Stimulated activated CD8-positive, alpha-beta memory T cell treated with anti-CD3 and anti-CD28 coated beads, Interleukin-7, amount 100 ng/mL, for 24 hours (primary cell): ENCODE results near the gene PDK3.

ENCODE experiments used
- DNase-seq: peaks from one replicate; pipeline ENCODE4 v3.0.0-alpha.2; 2020; ENCODE audit warnings: low read depth

The PDK3 gene

DNA sequence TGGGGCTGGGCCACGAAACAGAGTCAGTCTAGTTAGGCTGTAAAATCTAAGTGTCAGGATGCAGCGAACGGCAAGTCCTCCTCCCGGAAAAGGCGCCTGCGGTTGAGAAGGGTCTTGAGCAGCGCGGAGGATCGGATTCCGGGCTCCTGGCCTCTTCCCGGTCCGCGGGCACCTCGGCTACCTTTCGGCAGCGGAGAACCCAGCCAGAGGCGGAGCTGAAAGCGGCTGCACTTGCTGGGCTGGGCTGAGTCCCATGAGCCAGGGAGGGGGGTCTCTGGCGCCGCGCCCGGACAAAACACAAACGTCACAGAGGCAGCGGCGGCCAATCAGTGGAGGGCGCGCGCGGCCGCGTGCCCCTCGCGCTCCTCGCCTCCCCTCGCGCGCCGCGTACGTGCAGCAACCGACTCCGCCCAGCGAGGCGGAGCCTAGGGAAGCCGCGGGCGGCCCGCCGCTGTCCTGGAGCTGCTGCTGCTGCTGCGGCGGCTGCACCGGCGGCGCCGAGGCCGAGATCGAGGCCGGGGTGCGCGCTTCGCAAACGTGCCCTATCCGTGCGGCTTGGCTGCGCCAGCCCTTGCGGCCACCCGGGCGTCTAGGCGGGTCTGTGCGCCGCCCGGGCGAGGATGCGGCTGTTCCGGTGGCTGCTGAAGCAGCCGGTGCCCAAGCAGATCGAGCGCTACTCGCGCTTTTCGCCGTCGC is at the start of gene PDK3:
Gene PDK3 (plus strand): TSS at position 451 of the 696 bp plus-strand sequence. CDS start 170 bp downstream, at position 621.
- DNase-seq, result peak; percentile 51

DNA sequence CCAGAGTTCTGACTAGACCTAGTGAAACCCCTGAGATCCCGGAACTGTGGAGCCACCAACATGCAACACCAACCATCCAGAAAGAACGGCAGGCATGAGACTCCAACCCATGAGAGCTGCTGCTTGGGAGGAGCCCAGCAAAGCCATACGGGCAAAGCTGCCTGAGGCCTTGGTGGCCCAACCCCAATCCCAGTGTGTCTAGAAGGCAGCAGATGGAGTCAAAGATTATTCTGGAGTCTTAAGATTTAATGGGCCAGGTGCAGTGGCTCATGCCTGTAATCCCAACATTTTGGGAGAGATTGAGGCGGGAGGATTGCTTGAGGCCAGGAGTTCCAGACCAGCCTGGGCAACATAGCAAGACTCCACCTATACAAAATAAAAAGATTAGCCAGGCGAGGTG is 49.2 kb upstream of the PDK3 start:
- no peak for DNase-seq

DNA sequence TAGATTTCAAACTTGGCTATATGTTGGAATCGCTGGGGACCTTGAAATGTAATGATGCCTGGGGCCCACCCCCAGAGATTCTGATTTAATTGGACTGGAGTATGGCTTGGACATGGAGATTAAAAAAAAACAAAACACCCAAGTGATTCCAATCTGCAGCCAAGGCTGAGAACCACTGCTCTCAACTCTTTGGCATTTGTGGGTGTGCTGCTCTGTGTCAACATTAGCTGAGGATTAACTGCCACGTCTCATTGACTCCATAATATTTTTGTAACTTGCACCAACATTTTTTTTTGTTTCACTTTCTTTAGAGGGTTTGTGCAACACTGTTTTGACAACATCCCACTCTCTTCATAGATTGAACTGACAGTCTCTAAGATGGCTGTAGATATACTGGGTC is 41.1 kb upstream of the PDK3 start:
- no peak for DNase-seq

DNA sequence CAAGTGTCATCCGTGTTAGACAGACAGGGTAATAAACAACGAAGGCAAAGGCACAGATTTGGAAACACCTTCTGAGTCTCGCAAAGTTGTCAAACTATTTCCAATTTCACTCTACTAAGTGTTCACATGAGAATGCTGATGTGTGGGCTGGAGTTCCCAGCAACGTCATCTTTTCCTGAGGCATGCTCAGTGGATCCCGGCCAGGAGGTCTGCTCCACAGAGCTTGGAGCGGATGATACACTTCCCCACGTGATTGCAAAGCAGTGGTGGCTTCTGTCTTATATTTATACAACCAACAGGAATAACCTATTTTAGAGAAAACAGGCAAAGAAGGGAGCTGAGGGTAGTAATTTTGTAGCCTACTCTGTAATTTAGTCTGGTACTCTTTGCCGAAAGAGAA is 40.1 kb upstream of the PDK3 start:
- no peak for DNase-seq

DNA sequence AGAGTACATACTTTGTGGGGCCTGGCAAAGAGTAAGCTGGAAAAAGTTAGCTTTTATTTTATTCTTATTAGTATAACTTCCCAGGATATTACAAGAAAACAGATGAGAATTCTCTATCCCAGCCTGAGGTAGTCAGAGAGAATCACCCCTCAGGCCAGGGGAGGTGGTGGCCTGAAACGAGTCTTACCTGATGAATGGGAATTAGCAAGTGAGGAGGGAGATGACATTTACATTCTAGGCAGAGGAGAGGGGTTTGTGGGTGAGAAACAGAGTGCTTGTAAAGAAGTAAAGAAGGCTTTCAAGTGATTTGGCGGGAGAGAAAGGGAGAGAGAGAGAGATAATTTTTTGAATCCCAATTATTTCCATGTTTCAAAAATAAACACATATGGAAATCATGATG is 39.3 kb upstream of the PDK3 start:
- no peak for DNase-seq

DNA sequence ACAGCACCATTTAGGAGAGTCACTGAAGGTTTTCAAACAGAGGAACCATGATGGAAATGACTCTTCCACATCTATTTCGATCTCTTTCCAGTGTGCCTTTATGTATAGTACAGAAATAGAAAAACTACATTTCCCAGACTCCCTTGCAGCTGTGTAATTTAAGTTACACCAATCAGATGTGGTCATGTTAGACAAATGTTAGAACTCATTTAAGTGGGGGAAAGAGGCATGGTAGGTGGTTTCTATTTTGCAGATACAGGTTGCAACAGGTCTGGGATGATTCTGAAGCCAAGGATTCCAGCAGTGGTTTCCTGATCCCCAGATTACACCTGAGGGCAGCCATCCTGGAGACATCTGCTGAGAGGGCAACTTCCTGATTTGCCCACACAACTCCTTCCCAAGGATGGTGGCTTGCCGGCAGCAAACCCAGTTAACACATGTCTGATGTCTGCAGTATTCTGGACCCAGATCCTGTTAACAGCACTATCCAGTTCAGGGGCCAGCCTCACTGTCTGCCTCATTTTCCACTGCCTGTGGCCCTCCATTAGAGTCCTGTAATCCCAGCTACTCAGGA is 38.7 kb upstream of the PDK3 start:
- no peak for DNase-seq

DNA sequence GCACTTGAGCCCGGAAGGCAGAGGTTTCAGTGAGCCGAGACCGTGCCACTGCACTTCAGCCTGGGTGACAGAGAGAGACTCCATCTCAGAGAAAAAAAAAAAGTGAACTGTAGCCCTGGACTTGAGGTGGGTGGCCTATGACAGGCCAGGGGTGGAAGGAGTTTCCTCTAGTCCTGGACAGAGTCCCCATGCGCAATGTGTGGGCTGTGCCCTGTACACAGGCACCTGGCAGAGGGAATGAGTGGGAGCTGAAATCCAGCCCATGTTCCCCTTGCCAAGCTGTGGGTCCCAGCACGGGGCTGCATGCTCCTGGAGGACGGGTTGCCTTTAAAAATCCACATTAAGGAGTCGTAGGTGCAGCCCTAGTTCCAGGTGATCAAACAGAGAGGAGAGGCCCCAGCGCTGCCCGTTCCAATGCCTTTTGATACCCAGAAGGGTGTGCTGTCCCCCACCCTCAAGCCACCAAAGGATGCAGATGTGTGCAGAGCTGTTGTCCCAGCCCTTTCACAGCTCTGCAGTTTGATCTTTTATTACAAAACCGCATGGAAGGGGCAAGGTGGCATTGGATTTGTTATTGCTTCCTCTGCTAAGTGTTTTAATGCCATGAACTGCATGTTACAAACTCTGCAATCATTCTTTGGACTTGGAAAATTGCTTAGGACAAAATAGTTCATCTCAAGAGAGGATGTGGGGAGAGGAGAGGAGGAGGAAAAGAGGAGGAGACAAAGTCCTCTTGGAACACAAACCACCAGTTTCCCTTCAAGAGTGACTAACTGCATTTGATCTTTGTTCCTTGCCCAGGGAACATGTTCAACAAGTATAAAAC is 38.0 kb upstream of the PDK3 start:
- DNase-seq, result no peak

DNA sequence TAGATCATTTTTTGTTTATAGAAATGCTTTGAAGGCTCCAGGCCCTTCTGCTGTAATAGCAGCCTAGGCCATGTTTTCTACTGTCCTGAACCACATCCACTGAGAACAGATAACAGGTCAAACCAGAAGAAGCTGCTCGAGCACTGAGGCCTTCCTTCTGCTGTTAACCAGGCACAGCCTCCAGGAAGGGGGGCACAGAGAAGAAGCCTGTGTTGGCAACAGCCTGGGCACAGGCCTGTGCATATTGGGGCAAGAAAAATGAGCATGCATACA is 37.4 kb upstream of the PDK3 start:
- DNase-seq, result no peak

DNA sequence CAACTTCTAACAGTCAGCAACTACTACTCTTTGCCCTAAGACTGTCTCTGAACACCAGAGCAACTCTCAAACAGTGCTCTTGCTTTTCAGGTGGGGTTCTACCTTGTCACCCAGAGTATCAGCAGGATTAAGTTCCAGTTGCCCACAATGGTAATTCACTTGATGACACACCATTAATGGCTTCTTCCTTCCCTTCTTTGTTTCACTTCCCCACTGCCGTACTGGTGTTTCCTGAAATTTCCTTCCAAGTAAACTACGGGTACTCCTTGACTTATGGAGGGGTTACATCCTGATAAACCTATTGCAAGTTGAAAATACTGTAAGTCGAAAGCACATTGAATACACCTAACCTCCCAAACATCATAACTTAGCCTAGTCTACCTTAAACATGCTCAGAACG is 36.6 kb upstream of the PDK3 start:
- no peak for DNase-seq

DNA sequence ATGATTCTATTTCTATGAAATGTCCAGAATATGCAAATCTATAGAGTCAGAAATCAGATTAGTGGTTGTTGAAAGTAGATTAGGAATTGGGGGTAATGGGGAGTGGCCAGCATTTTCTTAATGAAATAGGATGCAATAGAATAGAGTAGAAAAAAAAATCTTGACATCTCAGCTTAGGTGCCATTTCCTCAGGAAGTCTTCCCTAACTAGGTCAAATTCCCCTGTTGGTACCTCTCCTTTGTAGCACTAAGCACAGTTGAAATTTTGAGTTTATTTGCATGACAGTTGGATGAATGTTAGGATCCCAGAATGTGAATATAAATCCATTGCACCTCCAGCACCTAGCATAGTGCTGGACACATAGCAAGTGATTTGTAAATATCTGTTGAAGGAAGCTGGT is 30.0 kb upstream of the PDK3 start:
- DNase-seq, result no peak

DNA sequence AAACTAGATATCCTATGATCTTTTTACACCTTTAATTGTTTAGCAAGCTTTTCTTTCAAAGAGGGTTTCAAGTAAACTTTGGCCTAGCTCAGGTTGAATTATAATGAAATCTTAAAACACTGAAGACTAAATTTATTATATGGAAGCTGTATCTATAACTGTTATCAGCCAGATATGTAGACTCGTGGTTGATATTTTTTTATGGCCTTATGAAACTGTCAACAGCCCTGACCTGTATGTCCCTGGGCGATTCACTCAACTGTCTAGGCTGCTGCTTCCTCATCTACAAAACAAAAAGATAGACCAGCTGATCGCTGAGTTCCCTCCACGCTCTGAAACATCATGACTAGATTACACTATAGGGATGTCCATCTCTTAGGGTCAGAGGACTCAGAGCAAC is 21.2 kb upstream of the PDK3 start:
- no peak for DNase-seq

DNA sequence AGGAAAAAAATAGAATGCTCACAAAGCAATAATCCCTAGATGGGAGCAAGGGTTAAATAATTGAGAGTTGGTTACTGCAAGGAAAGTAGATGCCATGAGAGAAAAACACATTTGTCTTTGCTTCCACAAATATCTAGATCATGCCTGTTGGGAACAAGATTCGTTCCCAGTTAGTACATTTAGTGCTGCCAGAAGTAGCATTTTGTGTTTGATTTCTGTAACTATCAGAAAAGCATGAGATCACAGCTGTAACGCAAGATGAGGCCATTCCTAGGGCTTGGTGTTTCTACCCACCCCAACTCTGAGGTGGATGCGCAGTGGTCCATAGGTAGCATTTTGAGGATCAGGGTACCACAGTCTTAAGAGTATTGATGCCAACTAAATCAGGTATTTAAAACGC is 20.4 kb upstream of the PDK3 start:
- no peak for DNase-seq

DNA sequence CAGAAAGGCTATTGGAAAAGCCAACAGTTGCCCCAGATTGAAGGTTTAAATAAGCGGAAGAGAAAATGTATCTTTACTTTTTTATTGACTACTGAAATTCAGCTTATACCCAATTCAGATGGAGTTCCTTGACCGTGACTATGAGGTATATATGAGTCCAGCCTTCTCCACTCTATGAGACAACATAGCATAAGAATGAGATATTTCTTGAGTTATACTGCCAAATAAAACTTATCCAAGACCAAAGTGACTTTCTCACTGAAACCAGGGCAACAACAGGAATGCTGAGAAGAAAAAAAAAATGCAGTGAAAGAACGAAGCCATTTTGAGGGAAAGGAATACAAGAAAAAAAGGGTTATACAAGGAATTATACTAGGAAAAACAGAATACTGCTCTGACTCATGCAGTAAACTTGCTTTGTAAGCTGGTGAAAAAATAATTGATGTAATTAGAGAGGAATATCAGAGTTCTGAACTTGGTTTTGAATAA is 16.3 kb upstream of the PDK3 start:
- DNase-seq, result no peak

DNA sequence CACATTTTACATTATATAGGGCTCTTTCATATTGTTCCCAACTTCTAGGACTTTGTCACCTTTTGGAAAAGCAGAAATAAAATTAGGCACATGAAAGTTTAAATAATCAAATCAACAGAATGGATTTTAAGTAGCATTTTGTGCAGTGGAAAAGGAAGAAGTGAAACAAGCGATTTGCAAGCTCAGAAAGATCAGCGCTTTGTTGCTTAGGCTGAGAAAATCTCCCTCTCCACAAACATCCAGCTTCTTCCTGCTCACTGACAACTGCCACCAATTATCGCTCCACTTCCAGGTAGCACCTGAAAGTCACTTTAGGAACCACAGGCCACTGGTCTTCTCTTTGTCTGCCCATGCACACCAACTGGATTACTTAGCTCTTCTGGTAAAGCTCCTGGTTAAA is 2.0 kb upstream of the PDK3 start:
- DNase-seq, result no peak

DNA sequence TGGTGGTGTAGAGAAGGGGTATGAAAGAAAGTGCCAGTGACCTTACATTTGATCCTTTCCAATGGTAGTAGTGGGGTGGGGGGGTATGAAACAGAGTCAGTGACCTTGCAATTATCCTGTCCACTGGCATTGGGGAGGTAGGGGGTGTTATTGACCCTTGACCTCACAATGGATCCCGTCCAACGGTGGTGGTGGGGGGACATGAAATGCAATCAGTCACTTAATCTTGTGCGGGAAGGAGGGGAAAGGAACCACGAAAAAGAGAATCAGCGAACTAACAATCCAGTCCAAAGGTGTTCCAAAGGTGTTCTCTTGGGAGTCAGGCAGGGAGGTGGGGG is 619 bp upstream of the PDK3 start:
- DNase-seq, result no peak

DNA sequence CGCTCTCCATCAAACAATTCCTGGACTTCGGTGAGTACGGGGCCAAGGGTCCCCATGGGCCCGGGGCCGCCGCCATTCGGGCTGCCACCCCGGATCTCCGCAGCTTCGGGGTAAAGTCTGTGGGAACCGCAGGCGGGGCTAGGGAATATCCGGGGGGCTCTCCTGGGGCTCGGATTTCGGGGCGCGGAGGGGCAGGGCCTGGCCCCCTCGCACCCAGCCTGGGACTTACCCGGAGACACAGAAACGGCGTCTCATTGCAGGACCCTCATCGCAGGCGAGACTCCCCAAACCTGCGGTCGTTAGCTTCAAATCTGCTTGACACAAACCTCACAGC is 413 bp downstream of the PDK3 start:
- DNase-seq, result no peak

DNA sequence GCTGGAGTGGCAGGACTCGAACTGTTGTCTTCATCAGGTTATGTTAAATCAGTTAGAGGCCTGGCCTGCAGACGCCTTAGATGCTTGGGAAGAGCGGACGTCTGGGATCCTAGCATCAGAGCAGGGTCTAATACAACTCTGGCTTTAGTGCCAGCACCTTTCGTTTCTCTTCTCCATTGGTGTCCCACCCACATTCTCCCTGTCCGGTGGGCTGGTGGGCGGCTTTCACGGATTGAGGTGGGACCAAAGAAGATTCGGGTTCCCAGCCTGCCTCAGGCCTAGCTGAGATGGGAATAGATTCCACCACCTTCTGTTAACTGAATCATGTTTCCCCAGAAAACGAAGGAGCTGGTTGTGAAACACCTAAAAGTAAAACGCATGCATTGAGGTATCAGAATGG is 939 bp downstream of the PDK3 start:
- no peak for DNase-seq

DNA sequence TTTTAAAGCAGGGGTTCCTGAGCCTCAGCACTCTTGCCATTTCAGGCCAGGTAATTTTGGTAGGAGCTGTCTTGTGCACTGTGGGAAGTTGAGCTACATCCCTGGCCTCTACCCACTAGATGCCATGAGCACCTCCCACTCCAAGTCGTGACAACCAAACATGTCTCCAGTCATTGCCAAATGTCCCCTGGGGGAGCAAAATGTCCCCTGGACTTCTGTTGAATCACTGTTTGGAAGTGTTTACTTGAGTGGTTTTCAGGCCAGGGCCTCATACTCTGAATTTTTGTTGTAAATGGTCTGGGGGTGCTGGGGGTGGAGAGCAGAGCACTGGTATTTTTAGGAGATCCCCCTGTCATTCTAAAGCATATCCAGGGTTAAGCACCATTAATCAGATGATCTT is 3.2 kb downstream of the PDK3 start:
- no peak for DNase-seq

DNA sequence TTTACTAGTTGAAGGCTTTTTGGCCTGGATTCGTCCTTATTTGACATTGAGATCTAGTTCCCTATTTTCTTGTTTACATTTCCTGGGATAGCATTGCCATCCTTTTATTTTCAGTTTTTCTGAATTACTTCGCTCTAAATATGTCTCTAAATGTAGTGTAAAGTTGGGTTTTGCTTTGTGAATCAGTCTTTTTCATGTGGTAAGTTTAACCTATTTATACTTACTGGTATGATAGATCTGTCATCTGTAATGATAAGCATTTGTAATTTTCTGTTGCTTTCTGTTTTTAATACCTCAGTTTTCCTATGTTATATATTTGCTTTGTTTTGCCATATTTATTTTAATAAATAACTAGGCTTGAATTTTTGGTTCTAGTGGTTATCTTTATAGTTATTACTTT is 6.7 kb downstream of the PDK3 start:
- DNase-seq, result no peak

DNA sequence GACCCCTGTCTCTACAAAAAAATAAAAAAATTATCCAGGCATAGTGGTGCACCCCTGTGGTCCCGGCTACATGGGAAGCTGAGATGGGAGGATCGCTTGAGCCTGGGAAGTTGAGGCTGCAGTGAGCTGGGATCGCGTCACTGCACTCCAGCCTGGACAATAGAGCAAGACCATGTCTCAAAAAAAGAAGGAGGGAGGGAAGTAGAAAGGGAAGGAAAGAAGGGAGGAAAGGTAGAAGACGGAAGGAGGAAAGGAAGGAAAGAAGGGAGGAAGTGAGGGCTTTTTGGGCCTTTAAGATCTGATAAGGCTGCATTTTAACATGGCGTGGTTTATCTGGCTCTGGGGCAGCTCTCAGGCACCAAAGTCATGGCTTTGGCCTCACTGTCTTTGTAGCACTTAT is 10.4 kb downstream of the PDK3 start:
- DNase-seq, result no peak

DNA sequence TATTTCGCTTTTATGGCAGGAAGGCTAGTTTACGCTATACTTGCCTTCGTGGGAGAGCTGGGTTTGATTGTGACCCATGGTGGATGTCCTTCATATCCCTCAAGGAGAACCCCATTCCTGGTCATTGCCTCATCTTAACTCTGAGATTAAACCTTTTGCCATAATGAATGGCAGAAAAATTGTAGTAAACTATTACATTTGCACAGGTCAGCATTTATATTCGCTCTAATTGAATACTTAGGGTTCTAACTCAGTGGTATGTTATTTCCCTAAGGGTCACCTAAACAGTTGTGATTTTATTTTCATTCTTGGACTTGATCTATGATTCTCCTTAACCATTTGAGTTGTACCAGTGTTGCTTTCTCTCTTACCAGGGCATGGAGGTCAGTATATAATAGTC is 13.4 kb downstream of the PDK3 start:
- DNase-seq, result no peak

DNA sequence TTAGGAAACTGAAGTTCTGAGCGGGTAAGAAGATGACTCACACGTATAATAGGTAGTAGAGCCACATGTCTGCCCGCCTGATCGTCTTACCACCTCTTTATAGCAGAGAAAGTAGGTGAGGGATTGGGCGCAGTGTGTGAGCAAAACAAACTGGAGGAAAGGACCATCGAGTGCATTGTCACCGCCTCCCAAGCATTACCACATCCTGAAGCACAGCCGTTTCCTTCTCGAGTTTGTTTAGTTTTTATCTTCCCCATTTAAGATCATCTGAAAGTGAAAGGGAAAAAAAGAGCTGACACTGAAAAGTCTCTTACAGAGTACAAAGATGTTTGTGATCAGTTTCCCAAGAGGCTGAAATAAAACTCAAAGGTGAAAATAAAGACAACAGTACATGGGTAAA is 14.8 kb downstream of the PDK3 start:
- peak; percentile 26 for DNase-seq

DNA sequence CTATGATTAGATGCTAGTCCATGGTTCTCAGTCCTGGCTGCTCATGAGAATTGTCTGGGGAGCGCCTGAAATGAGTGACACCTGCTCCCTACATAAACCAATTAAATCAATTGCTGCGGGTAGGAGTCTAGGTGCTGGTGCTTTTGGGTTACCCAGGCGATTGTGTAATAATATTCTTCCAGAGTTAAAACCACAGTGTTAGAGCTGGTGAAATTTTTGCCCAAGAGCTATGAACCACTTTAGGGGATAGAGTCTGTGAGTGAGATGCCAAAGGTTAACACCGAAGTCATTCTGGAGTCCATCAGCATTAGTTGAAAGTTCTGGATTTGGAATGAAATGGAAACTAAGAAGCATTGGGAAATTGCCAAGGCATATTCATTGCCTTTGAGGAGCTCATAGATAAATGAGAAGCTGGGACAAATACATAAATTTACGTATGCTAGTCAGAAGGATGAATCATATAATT is 15.3 kb downstream of the PDK3 start:
- DNase-seq, result no peak
